HG03571 (cell line): Measurements from ENCODE around the gene BASP1.
A peak's percentile ranks its signal among the peaks of the same experiment; 100 is the strongest.
"Not testable (repeated sequence)": the region's sequence is repeated elsewhere in the genome, so short reads cannot be mapped to it uniquely, and the experiment has no call there.

Experiments used
- ATAC-seq: cut with Tn5 transposase; IDR thresholded peaks from one replicate; pipeline ENCODE4 v1.9.1; 2021; ENCODE audit not compliant: unreplicated experiment

BASP1 gene

GRCh38 chr5:17190799-17191391 is 26.5 kb upstream of the BASP1 start:
- no peak for ATAC-seq

- ATAC-seq: not testable (repeated sequence)
These were observed 25.9 kb upstream of the BASP1 start for GRCh38 chr5:17191574-17191973.

GRCh38 chr5:17192191-17192590 is 25.2 kb upstream of the BASP1 start:
- ATAC-seq: no peak

- ATAC-seq: no peak
These were observed 21.4 kb upstream of the BASP1 start for GRCh38 chr5:17196024-17196423.

GRCh38 chr5:17196697-17197096 is 20.7 kb upstream of the BASP1 start:
- ATAC-seq: no peak

- ATAC-seq: peak; percentile 84
These were observed 13.9 kb upstream of the BASP1 start for GRCh38 chr5:17203329-17204132.

- ATAC-seq: no peak
These were observed 13.3 kb upstream of the BASP1 start for GRCh38 chr5:17204133-17204489.

- ATAC-seq: no peak
These were observed 11.4 kb upstream of the BASP1 start for GRCh38 chr5:17206021-17206420.

- ATAC-seq: no peak
These were observed 5.2 kb upstream of the BASP1 start for GRCh38 chr5:17212191-17212590.

- no peak for ATAC-seq
These were observed 4.4 kb upstream of the BASP1 start for GRCh38 chr5:17212996-17213395.

GRCh38 chr5:17213938-17214337 is 3.5 kb upstream of the BASP1 start:
- ATAC-seq: no peak

GRCh38 chr5:17214893-17215292 is 2.5 kb upstream of the BASP1 start:
- no peak for ATAC-seq

- no peak for ATAC-seq
These were observed 2.1 kb upstream of the BASP1 start for GRCh38 chr5:17215361-17215760.

- peak; percentile 33 for ATAC-seq
These were observed 1.1 kb upstream of the BASP1 start for GRCh38 chr5:17216176-17216973.

- no peak for ATAC-seq
These were observed 398 bp upstream of the BASP1 start for GRCh38 chr5:17216974-17217492.

- peak; percentile 31 for ATAC-seq
These were observed 1.0 kb downstream of the BASP1 start for GRCh38 chr5:17218353-17219005.

- peak; percentile 13 for ATAC-seq
These were observed 1.6 kb downstream of the BASP1 start for GRCh38 chr5:17219006-17219422.

GRCh38 chr5:17219469-17219868 is 2.0 kb downstream of the BASP1 start:
- ATAC-seq: no peak

GRCh38 chr5:17219992-17220391 is 2.6 kb downstream of the BASP1 start:
- ATAC-seq: no peak

- no peak for ATAC-seq
These were observed 3.0 kb downstream of the BASP1 start for GRCh38 chr5:17220469-17220868.
